Suppressor macrophage treated with lipopolysaccharide for 1 hour (primary cell): Measurements from ENCODE around the gene PDE1C.
"Not testable (repeated sequence)": the region's sequence is repeated elsewhere in the genome, so short reads cannot be mapped to it uniquely, and the experiment has no call there.

ENCODE experiments used
- DNase-seq, 3 donors: peaks; one replicate each; pipeline ENCODE4 v3.0.0-alpha.2; 2020 to 2022

Gene PDE1C

GRCh38 chr7:32070406-32071360 is at the start of gene PDE1C:
Gene PDE1C, minus strand, starts transcription at chr7:32070407.
- DNase-seq, result no peak

GRCh38 chr7:32119790-32120196 is 49.6 kb upstream of the PDE1C start:
- no peak for DNase-seq

DNA sequence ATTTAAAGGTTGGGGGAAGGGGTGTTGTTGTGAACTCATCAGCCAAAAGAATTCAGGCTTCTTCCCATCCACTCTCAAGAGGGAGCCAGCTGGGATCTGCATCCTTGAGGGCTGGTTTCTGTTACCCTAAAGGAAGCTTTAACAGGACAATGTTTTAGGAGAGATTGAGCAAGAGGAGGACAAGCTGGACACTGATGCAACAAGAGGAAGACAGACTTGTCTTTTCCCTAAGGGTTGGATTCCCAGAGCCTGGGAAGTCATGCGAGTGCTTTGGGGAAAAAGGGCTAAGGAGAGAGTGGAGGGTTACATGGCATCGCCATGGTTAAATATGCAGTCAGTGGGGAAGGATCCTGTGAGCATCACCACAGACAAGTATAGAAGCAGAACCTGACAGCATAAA is 47.6 kb upstream of the PDE1C start:
- no peak for DNase-seq

DNA sequence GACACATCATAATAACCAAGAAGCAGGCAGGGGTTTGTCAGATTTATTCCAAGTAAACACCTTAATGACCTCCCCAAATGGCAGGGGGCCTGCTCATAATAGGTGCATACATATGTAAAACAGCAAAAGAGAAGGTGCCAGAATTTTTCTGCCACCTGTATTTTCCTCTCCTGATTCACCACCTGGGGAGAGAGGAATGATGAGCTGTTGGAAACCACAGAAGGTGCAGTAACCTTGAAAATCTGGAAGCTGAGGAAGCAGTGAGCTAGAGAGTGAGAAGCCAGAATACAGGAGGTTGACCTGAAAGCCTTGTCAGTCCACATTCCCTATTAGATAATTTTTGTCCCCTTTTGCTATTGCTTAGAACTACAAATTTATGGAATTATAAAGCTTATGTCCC is 46.2 kb upstream of the PDE1C start:
- no peak for DNase-seq

DNA sequence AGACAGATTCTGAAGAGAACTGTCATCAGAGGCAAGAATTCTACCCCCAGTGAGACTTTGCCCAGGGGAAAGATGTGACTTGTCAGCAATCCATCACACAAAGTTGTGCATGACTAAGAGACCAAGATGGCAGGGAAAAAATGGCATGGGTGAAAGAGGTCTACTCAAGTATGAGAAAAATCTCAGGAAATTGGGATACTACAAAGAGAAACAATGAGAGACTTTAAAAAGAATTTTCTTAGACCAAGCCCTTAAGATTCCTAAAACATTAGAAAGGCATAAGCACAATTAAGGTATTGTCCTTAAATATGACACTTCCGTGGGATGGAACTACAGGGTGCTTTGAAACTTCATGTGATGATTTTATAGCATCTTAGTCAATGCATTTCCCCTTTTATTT is 45.6 kb upstream of the PDE1C start:
- no peak for DNase-seq

DNA sequence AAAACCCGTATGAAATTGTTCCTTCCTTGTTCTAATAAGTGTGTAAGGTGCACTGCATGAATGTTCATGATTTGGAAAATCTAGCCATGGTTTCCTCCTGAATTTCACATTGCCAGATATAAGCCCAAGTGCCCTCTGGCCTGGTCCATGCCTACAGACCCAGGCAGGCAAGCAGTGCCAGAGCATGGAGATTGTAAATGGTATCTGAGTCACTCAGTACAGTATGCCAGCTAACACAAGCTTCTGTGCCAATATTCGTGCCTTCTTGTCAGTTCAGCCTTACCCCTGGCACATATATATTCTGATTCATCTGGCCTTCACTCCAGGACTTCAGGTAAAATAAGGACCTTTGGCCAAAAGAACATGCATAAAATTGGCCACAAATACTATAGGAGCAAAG is 38.4 kb upstream of the PDE1C start:
- DNase-seq, result no peak

- DNase-seq, result no peak
These were observed 34.6 kb upstream of the PDE1C start for GRCh38 chr7:32104766-32105165.

GRCh38 chr7:32103361-32103760 is 33.2 kb upstream of the PDE1C start:
- no peak for DNase-seq

DNA sequence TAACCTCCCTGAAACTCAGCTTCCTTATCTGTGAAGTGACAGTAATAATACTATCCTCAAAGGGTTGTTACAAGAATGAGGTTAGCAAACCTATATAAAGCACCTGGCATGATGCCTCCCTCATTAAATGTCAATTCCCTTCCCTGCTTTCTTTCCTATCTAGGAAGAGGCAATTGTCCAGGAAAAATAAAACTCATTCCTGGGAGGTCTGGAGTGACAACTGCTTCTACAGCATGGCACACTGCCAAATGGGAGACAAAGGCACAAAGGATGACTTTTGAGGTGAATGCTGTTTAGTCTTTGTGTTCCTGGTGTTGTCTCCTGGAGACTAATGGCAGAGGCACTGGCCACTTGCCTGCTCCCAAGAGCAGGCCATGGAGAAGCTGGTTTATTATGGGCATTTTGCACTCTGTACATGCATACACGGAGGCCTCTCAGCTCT is 32.2 kb upstream of the PDE1C start:
- DNase-seq, result no peak

- no peak for DNase-seq
These were observed 30.2 kb upstream of the PDE1C start for GRCh38 chr7:32100407-32100907.

- no peak for DNase-seq
These were observed 24.3 kb upstream of the PDE1C start for GRCh38 chr7:32094516-32094915.

DNA sequence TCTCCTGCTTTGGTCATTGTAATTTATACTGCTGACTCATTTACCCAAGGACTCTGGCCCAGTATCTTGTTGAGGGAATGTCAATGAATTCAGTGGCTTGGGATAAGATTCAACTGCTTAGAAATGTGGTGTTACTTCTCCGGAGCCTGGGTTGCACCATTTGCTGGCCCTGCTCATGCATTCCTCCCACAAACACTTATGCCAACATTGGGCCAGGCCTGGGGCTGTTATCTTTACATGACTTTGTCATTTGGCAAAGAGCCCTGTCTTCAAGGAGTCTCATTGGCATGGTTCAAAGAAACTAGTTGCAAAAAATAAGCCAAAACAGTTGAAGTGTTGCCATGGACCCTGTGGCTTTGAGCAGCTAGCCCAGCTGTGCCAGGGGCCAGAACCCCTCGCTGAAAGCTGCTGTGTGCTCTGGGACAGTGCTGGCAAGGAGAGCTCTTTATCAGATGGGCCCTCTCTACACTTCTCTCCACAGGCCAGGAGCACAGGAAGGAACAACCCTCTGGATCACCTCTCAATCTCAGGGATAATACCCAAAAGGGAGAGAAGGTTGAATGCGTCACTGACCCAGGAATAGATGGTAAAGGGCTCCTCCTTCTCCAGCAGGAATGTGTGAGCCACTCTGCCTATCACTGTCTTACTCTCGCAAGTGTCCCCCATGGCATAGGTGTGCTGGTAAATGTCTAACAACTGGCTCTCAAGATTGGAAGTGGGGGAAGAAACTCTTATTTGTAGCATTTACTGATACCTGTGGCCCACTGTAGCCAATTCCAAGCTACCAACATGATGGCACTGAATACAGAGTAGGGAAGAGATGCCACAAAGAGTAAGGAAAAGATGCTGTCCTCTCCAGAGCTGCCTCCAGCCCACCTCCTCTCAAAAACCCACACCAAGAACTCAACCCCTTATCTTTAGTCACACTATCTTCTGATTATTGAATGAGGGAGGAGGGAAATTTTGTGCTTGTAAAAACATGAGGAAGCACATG is 23.5 kb upstream of the PDE1C start:
- DNase-seq, result no peak

GRCh38 chr7:32092346-32092745 is 22.1 kb upstream of the PDE1C start:
- no peak for DNase-seq

DNA sequence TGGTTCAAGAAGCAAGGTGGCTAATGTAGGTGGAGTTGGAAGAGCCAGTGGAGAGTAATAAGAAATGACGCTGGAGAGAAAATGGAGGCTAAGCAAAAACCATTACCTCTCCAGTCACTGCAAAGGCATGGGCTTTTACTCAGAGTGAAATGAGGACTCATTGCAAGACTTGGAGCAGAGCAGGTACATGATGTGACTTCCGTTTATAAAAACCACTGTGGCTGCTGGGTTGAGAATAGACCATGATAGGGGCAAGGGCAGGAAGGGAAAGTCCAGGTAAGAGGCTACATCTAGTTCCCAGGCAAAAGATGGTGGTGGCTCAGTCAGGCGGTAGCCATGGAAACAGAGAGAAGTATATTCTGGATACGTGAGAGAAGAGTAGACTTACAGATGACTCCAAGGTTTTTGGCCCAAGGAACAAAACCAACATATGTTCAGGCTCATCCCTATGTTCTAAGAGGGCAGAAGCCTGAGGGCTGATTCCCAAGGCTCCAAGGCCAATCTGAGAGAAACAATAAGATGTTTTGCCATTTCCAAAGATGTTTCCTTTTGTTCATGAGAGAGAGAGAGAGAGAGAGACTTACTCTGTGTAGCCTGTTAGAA is 21.5 kb upstream of the PDE1C start:
- no peak for DNase-seq

GRCh38 chr7:32089678-32090077 is 19.5 kb upstream of the PDE1C start:
- DNase-seq, result no peak

DNA sequence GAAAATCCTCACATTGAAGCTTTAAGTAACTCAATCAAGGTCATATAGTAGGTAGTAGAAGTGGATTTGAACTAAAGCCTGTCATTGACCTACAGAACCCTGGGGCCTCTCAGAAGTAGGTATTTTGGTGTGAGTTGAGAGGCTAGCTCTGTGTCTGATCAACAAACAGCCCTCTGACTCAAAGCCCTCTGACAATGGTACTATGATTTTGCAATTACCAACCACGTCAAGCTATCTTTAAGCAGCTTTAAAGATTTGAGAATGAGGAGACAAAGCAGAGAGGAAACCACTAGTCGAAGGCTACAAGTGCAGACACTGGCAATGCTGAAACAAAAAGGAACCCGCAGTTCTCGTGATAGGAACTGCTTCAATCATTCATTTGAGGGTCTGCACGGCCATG is 19.0 kb upstream of the PDE1C start:
- no peak for DNase-seq

- DNase-seq, result no peak
These were observed 18.3 kb upstream of the PDE1C start for GRCh38 chr7:32088451-32088881.

DNA sequence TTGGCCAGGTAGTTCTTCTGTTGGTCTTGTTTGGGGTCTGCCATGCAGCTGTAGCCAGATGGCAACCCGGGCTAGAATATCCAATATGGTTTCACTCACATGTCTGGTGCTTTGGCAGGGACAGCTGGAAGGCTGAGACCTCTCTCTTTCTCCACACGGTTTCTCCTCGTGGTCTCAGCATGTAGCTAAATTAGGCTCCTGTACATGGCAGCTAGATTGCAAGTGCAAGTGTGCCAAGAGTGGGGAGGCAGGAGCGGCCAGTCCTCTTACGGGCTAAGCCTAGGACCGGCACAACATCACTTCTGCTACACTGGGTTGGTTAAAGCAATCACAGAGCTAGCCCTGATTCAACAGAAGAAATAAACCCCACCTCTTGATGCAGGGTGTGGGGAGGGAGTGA is 9.3 kb upstream of the PDE1C start:
- no peak for DNase-seq

GRCh38 chr7:32078824-32079223 is 8.6 kb upstream of the PDE1C start:
- no peak for DNase-seq

GRCh38 chr7:32077806-32078205 is 7.6 kb upstream of the PDE1C start:
- no peak for DNase-seq

DNA sequence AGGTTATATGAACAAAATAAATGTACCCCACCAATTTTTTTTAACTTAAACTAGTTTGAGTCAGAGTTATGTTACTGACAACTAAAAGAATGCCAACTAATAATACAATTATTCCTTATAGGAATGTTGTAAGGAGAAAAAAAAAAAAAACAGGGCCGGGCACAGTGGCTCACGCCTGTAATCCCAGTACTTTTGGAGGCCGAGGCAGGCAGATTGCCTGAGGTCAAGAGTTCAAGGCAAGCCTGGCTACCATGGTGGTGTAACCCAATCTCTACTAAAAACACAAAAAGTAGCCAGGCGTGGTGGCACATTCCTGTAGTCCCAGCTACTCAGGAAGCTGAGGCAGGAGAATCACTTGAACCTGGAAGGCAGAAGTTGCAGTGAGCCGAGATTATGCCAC is 6.6 kb upstream of the PDE1C start:
- not testable (repeated sequence) for DNase-seq

DNA sequence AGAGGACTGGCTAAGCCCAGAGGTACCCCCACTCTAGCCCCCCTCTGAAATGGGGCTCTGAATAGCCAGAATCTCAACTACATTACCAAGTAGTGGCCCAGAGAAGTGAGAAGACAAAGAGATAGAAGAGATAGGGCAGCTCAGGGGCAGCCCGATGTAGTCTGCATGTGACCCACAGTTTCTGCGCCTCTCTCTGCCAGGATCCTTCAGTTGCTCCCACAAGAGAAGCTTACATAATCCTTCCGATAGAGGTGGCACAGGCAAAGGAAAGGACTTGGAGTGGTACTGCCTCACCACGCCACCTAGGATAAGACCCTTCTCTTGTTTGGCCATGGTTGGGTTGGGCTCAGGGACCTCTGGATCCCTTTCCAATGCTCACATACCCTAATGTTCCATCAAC is 5.4 kb upstream of the PDE1C start:
- no peak for DNase-seq
